HepG2 (cell line): ENCODE data around the gene OR2F2. TPM values are rescaled to one million over a fixed set of nuclear protein-coding genes. Genes with fewer than 3 reads are reported as not detected.
A peak's percentile ranks its signal among the peaks of the same experiment; 100 is the strongest.

ENCODE experiments used
- GABPB1 ChIP-seq: IDR thresholded peaks from 2 replicates; pipeline ENCODE4 v1.6.1; 2016; ENCODE audit warnings: mild to moderate bottlenecking, missing genetic modification reagents, moderate library complexity, missing compliant biosample characterization
- KDM2A ChIP-seq: sonication (generic); formaldehyde crosslinking; IDR thresholded peaks from 2 replicates; pipeline ENCODE4 v1.4.0; 2020; ENCODE audit warnings: low read depth, missing genetic modification reagents, borderline replicate concordance
- KLF11 ChIP-seq: IDR thresholded peaks from 2 replicates; pipeline ENCODE4 v1.6.1; 2016; ENCODE audit warnings: missing compliant biosample characterization
- KMT2B ChIP-seq: IDR thresholded peaks from 2 replicates; pipeline ENCODE4 v1.6.1; 2016; ENCODE audit warnings: missing genetic modification reagents, missing compliant biosample characterization
- MAZ ChIP-seq, 2 experiments: sonication (generic) in 1 of 2; formaldehyde crosslinking in 1 of 2; IDR thresholded peaks; 2 replicates each; pipeline versions ENCODE4 v1.5.0 to v1.6.1; 2012 to 2020; ENCODE audit warnings: low read depth in 2 of 2, mild to moderate bottlenecking in 2 of 2, borderline replicate concordance in 1 of 2, improper control_type of control experiment in 1 of 2, low read length in 1 of 2, missing genetic modification reagents in 1 of 2, moderate library complexity in 1 of 2
- NFRKB ChIP-seq: fragments of 450-650 bp; IDR thresholded peaks from 2 replicates; pipeline ENCODE4 v1.6.1; 2017
- SOX13 ChIP-seq, 3 experiments: fragments of 450-650 bp in 1 of 3; sonication (generic) in 1 of 3; formaldehyde crosslinking in 1 of 3; IDR thresholded peaks in 2 of 3; conservative IDR thresholded peaks in 1 of 3; 2 replicates each; pipeline versions ENCODE4 v1.5.0 to v1.6.1; 2016 to 2020; ENCODE audit warnings: antibody characterized with exemption in 1 of 3, mild to moderate bottlenecking in 1 of 3, missing compliant biosample characterization in 1 of 3, missing genetic modification reagents in 1 of 3, moderate library complexity in 1 of 3
- TAF15 ChIP-seq: fragments of 200-400 bp; formaldehyde crosslinking; IDR thresholded peaks from one replicate; pipeline ENCODE4 v1.6.1; 2018; ENCODE audit warnings: mild to moderate bottlenecking, low read depth, low read length; ENCODE audit not compliant: poor library complexity, severe bottlenecking
- TFDP2 ChIP-seq: sonication (generic); formaldehyde crosslinking; IDR thresholded peaks from 2 replicates; pipeline ENCODE4 v1.4.0; 2020; ENCODE audit warnings: missing genetic modification reagents
- ZNF256 ChIP-seq: sonication (generic); formaldehyde crosslinking; conservative IDR thresholded peaks from 2 replicates; pipeline ENCODE4 v1.4.0; 2020; ENCODE audit warnings: missing genetic modification reagents
- ZNF282 ChIP-seq: fragments of 450-650 bp; IDR thresholded peaks from 2 replicates; pipeline ENCODE4 v1.6.1; 2018; ENCODE audit not compliant: partially characterized antibody
- ZNF670 ChIP-seq: sonication (generic); formaldehyde crosslinking; IDR thresholded peaks from 2 replicates; pipeline ENCODE4 v1.8.0; 2022; ENCODE audit warnings: mild to moderate bottlenecking, missing genetic modification reagents, borderline replicate concordance
- ZNF7 ChIP-seq: IDR thresholded peaks from 2 replicates; pipeline ENCODE4 v1.6.1; 2016; ENCODE audit warnings: missing biosample characterization, missing genetic modification reagents
- ZNF781 ChIP-seq: sonication (generic); formaldehyde crosslinking; IDR thresholded peaks from 2 replicates; pipeline ENCODE4 v1.5.1; 2020; ENCODE audit warnings: borderline replicate concordance, mild to moderate bottlenecking, missing genetic modification reagents; ENCODE audit errors: not compliant biosample characterization
- polyA plus RNA-seq, 8 experiments: library from polyadenylated mRNA; depleted of rRNA in 3 of 8; stranded (reverse) in 7 of 8; unstranded in 1 of 8; fragments of >200 nt; fragmentation: Illumina TruSeq in 4 of 8; extraction: Trizol in 4 of 8; gene quantifications; 2 replicates each; pipeline versions ENCODE4 v1.2.1 to v1.2.3, GENCODE V29; 2011 to 2016; ENCODE audit warnings: low read depth in 4 of 8, missing spikeins in 1 of 8, mixed read lengths in 1 of 8; ENCODE audit not compliant: insufficient read depth in 1 of 8
- total RNA-seq, 5 experiments: library from RNA; depleted of rRNA; stranded (reverse); fragments of >200 nt; fragmentation: Illumina TruSeq; extraction: Trizol; gene quantifications; 2 replicates each; pipeline ENCODE4 v1.2.3, GENCODE V29; 2016; ENCODE audit warnings: low read depth in 1 of 5
- TF ChIP-seq, protein P1 (sequence below): IDR thresholded peaks from 2 replicates; pipeline ENCODE4 v1.6.1; 2016; ENCODE audit warnings: control low read depth
- TF ChIP-seq, protein P2 (sequence below): sonication (generic); formaldehyde crosslinking; IDR thresholded peaks from 2 replicates; pipeline ENCODE4 v1.4.0; 2020; ENCODE audit warnings: mild to moderate bottlenecking, missing genetic modification reagents
- TF ChIP-seq, protein P3 (sequence below): sonication (generic); formaldehyde crosslinking; IDR thresholded peaks from 2 replicates; pipeline ENCODE4 v1.8.1; 2022; ENCODE audit warnings: low read depth, mild to moderate bottlenecking, missing genetic modification reagents
- TF ChIP-seq, protein P4 (sequence below), 2 experiments: IDR thresholded peaks; 2 replicates each; pipeline ENCODE4 v1.6.1; 2011 to 2012; ENCODE audit warnings: low read length in 2 of 2, borderline replicate concordance in 1 of 2, low read depth in 1 of 2, mild to moderate bottlenecking in 1 of 2, moderate library complexity in 1 of 2

OR2F2 gene
- total and polyA plus RNA-seq, 2 of the 13 experiments (the other 11 are each of a cell fraction or from before 2014, with no cell fraction given): 0.13 TPM; not detected in 1

- TF ChIP-seq MAZ (IDR thresholded peaks at IDR 0.05; ENCODE audit: borderline replicate concordance, low read depth, low read length): peak; percentile 96
- peak; percentile 94 for TF ChIP-seq MAZ (CRISPR knock-in tag; IDR thresholded peaks at IDR 0.05; ENCODE audit: low read depth)
- peak; percentile 59 for TF ChIP-seq KMT2B (CRISPR knock-in tag)
- 0 out of 2 replicates have a peak, but pooled peaks have one; percentile 26 for TF ChIP-seq ZNF256 (CRISPR knock-in tag)
- peak; percentile 76 for TF ChIP-seq TAF15
- peak; percentile 83 for TF ChIP-seq KDM2A (CRISPR knock-in tag)
- TF ChIP-seq, protein P1, sequence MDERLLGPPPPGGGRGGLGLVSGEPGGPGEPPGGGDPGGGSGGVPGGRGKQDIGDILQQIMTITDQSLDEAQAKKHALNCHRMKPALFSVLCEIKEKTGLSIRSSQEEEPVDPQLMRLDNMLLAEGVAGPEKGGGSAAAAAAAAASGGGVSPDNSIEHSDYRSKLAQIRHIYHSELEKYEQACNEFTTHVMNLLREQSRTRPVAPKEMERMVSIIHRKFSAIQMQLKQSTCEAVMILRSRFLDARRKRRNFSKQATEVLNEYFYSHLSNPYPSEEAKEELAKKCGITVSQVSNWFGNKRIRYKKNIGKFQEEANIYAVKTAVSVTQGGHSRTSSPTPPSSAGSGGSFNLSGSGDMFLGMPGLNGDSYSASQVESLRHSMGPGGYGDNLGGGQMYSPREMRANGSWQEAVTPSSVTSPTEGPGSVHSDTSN: no peak
- TF ChIP-seq, protein P2, sequence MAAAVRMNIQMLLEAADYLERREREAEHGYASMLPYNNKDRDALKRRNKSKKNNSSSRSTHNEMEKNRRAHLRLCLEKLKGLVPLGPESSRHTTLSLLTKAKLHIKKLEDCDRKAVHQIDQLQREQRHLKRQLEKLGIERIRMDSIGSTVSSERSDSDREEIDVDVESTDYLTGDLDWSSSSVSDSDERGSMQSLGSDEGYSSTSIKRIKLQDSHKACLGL (CRISPR knock-in tag): no peak; the same call in 1 of the 2 replicates
- TF ChIP-seq SOX13 (IDR thresholded peaks at IDR 0.05): peak; percentile 19; the same call in 1 of the 2 replicates
- TF ChIP-seq SOX13 (CRISPR knock-in tag; conservative IDR thresholded peaks at IDR 0.05 in 1 of 2, IDR thresholded peaks at IDR 0.05 in 1 of 2): no peak
- TF ChIP-seq GABPB1 (CRISPR knock-in tag): peak; percentile 78
- peak; percentile 87 for TF ChIP-seq ZNF781 (CRISPR knock-in tag)
- TF ChIP-seq, protein P3, sequence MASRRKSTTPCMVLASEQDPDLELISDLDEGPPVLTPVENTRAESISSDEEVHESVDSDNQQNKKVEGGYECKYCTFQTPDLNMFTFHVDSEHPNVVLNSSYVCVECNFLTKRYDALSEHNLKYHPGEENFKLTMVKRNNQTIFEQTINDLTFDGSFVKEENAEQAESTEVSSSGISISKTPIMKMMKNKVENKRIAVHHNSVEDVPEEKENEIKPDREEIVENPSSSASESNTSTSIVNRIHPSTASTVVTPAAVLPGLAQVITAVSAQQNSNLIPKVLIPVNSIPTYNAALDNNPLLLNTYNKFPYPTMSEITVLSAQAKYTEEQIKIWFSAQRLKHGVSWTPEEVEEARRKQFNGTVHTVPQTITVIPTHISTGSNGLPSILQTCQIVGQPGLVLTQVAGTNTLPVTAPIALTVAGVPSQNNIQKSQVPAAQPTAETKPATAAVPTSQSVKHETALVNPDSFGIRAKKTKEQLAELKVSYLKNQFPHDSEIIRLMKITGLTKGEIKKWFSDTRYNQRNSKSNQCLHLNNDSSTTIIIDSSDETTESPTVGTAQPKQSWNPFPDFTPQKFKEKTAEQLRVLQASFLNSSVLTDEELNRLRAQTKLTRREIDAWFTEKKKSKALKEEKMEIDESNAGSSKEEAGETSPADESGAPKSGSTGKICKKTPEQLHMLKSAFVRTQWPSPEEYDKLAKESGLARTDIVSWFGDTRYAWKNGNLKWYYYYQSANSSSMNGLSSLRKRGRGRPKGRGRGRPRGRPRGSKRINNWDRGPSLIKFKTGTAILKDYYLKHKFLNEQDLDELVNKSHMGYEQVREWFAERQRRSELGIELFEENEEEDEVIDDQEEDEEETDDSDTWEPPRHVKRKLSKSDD (CRISPR knock-in tag): 0 out of 2 replicates have a peak, but pooled peaks have one; percentile 66
- TF ChIP-seq TFDP2 (CRISPR knock-in tag): peak; percentile 75; the same call in 1 of the 2 replicates
- TF ChIP-seq ZNF282: no peak
- no peak for TF ChIP-seq ZNF7 (CRISPR knock-in tag)
- peak; percentile 92; the same call in 1 of the 2 replicates for TF ChIP-seq KLF11 (CRISPR knock-in tag)
- TF ChIP-seq ZNF670 (CRISPR knock-in tag): peak; percentile 88; the same call in 1 of the 2 replicates
- TF ChIP-seq NFRKB: no peak
- TF ChIP-seq, protein P4, sequence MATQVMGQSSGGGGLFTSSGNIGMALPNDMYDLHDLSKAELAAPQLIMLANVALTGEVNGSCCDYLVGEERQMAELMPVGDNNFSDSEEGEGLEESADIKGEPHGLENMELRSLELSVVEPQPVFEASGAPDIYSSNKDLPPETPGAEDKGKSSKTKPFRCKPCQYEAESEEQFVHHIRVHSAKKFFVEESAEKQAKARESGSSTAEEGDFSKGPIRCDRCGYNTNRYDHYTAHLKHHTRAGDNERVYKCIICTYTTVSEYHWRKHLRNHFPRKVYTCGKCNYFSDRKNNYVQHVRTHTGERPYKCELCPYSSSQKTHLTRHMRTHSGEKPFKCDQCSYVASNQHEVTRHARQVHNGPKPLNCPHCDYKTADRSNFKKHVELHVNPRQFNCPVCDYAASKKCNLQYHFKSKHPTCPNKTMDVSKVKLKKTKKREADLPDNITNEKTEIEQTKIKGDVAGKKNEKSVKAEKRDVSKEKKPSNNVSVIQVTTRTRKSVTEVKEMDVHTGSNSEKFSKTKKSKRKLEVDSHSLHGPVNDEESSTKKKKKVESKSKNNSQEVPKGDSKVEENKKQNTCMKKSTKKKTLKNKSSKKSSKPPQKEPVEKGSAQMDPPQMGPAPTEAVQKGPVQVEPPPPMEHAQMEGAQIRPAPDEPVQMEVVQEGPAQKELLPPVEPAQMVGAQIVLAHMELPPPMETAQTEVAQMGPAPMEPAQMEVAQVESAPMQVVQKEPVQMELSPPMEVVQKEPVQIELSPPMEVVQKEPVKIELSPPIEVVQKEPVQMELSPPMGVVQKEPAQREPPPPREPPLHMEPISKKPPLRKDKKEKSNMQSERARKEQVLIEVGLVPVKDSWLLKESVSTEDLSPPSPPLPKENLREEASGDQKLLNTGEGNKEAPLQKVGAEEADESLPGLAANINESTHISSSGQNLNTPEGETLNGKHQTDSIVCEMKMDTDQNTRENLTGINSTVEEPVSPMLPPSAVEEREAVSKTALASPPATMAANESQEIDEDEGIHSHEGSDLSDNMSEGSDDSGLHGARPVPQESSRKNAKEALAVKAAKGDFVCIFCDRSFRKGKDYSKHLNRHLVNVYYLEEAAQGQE (IDR thresholded peaks at IDR 0.05; ENCODE audit: borderline replicate concordance in 1 of 2, low read depth in 1 of 2, low read length in 2 of 2): peak in 1 of 2 experiments; percentile 54; a peak in 2 of 4 replicates
These were observed 33.2 kb upstream of the OR2F2 start, which contains the start of gene TCAF1 (continued) for GRCh38 chr7:143901668-143902331.
